IMR-90 (cell line): ENCODE data around the gene FHIP1A. TPM values are rescaled to one million over a fixed set of nuclear protein-coding genes. Genes with fewer than 3 reads are reported as not detected.

Experiments used
- ATAC-seq: fragments of 200-7000 bp; cut with Tn5 transposase; 2 replicates; pipeline ENCODE4 v1.9.1; 2020; ENCODE audit warnings: low read depth, mild to moderate bottlenecking, moderate library complexity
- BruUV-seq: library from RNA; stranded (reverse); fragments of 400-500 nt; replicated peaks from 2 replicates; lab custom pipeline; 2021; lab: Mats Ljungman, UMichigan
- CTCF ChIA-PET: fragments of 300-600 bp; formaldehyde crosslinking; extraction: SDS; loops from one replicate; lab custom pipeline; 2021; ENCODE audit warnings: antibody characterized with exemption; lab: Yijun Ruan, JAX
- POLR2A ChIA-PET: fragments of 300-600 bp; sonication (Branson Sonifier 250); formaldehyde crosslinking; loops from one replicate; lab custom pipeline; 2022; ENCODE audit warnings: antibody characterized with exemption; ENCODE audit not compliant: unreplicated experiment; lab: Charles Lee
- DNase-seq: peaks from one replicate; pipeline ENCODE4 v3.0.0; 2013
- H2AFZ ChIP-seq: replicated peaks from 2 replicates; pipeline ENCODE3; 2013; ENCODE audit warnings: low read length, mild to moderate bottlenecking; ENCODE audit not compliant: poor library complexity
- H2AK5ac ChIP-seq: 2 replicates; pipeline ENCODE4 v1.6.1; 2013; ENCODE audit warnings: low read depth, low read length, inconsistent platforms
- H2AK9ac ChIP-seq: replicated peaks from 2 replicates; pipeline ENCODE3; 2013; ENCODE audit warnings: mild to moderate bottlenecking, low read depth, low read length, moderate library complexity; ENCODE audit not compliant: poor library complexity
- H2BK120ac ChIP-seq: 2 replicates; pipeline ENCODE4 v1.6.1; 2013; ENCODE audit warnings: low read depth, low read length, inconsistent platforms
- H2BK15ac ChIP-seq: 3 replicates; pipeline ENCODE4 v1.6.1; 2013; ENCODE audit warnings: low read depth, low read length, inconsistent platforms
- H2BK20ac ChIP-seq: 2 replicates; pipeline ENCODE4 v1.6.1; 2013; ENCODE audit warnings: low read depth, mild to moderate bottlenecking, inconsistent platforms, low read length, moderate library complexity
- H2BK5ac ChIP-seq: 2 replicates; pipeline ENCODE4 v1.6.1; 2013; ENCODE audit warnings: mild to moderate bottlenecking, low read depth, low read length, inconsistent platforms; ENCODE audit not compliant: poor library complexity, severe bottlenecking
- H3K14ac ChIP-seq: replicated peaks from 2 replicates; pipeline ENCODE4 v1.6.1; 2013; ENCODE audit warnings: low read depth, low read length, inconsistent platforms
- H3K18ac ChIP-seq: 2 replicates; pipeline ENCODE4 v1.6.1; 2013; ENCODE audit warnings: low read depth, low read length, control low read depth
- H3K23ac ChIP-seq: 2 replicates; pipeline ENCODE4 v1.6.1; 2013; ENCODE audit warnings: low read depth, low read length, inconsistent platforms
- H3K27ac ChIP-seq: 2 replicates; pipeline ENCODE4 v1.5.1; 2013; ENCODE audit warnings: mild to moderate bottlenecking, control low read depth, low read length; ENCODE audit not compliant: insufficient read depth
- H3K27me3 ChIP-seq: 2 replicates; pipeline ENCODE4 v1.6.1; 2013; ENCODE audit warnings: low read length; ENCODE audit not compliant: control insufficient read depth, insufficient read depth
- H3K36me3 ChIP-seq: 2 replicates; pipeline ENCODE4 v1.6.1; 2013; ENCODE audit warnings: low read length, mixed read lengths; ENCODE audit not compliant: control insufficient read depth, insufficient read depth
- H3K4ac ChIP-seq: 2 replicates; pipeline ENCODE4 v1.6.1; 2013; ENCODE audit warnings: low read depth, low read length, inconsistent platforms
- H3K4me1 ChIP-seq: 2 replicates; pipeline ENCODE4 v1.6.1; 2013; ENCODE audit warnings: low read length, mixed read lengths; ENCODE audit not compliant: control insufficient read depth, insufficient read depth
- H3K4me2 ChIP-seq: 2 replicates; pipeline ENCODE4 v1.6.1; 2013; ENCODE audit warnings: low read depth, mild to moderate bottlenecking, control low read depth, low read length, moderate library complexity
- H3K4me3 ChIP-seq: 2 replicates; pipeline ENCODE4 v1.5.1; 2013; ENCODE audit warnings: low read depth, mild to moderate bottlenecking, control low read depth, low read length, moderate library complexity; ENCODE audit not compliant: insufficient read depth
- H3K56ac ChIP-seq: 2 replicates; pipeline ENCODE4 v1.6.1; 2013; ENCODE audit warnings: low read length, inconsistent platforms; ENCODE audit not compliant: insufficient read depth; ENCODE audit errors: extremely low read depth
- H3K79me1 ChIP-seq, 2 experiments: 2 replicates each; pipeline ENCODE4 v1.6.1; 2013; ENCODE audit warnings: low read length in 2 of 2, inconsistent platforms in 1 of 2, low read depth in 1 of 2
- H3K9ac ChIP-seq: 2 replicates; pipeline ENCODE4 v1.6.1; 2013; ENCODE audit warnings: low read depth, low read length, control low read depth
- H3K9me1 ChIP-seq: 2 replicates; pipeline ENCODE4 v1.6.1; 2013; ENCODE audit warnings: low read length, inconsistent platforms; ENCODE audit not compliant: insufficient read depth
- H3K9me3 ChIP-seq: 2 replicates; pipeline ENCODE4 v1.6.1; 2013; ENCODE audit warnings: low read length; ENCODE audit not compliant: control insufficient read depth, insufficient read depth
- H4K20me1 ChIP-seq: 2 replicates; pipeline ENCODE4 v1.6.1; 2013; ENCODE audit warnings: low read length, inconsistent platforms; ENCODE audit not compliant: insufficient read depth
- H4K5ac ChIP-seq: 2 replicates; pipeline ENCODE4 v1.6.1; 2013; ENCODE audit warnings: mild to moderate bottlenecking, low read depth, low read length, control low read depth
- H4K8ac ChIP-seq, 2 experiments: 2 replicates each; pipeline ENCODE4 v1.6.1; 2013; ENCODE audit warnings: low read depth in 2 of 2, low read length in 2 of 2, control low read depth in 1 of 2, inconsistent platforms in 1 of 2
- H4K91ac ChIP-seq: 2 replicates; pipeline ENCODE4 v1.6.1; 2013; ENCODE audit warnings: low read depth, low read length, inconsistent platforms; ENCODE audit not compliant: insufficient read depth
- BHLHE40 ChIP-seq: fragments of 150-350 bp; IDR thresholded peaks from 2 replicates; pipeline ENCODE4 v1.6.1; 2016; ENCODE audit warnings: mild to moderate bottlenecking, low read depth, low read length
- CHD1 ChIP-seq: IDR thresholded peaks from 2 replicates; pipeline ENCODE4 v1.6.1; 2012; ENCODE audit warnings: low read depth, low read length, improper control_type of control experiment
- FOS ChIP-seq: fragments of 150-350 bp; IDR thresholded peaks from 2 replicates; pipeline ENCODE4 v1.6.1; 2016; ENCODE audit warnings: low read depth, low read length
- MAFK ChIP-seq: IDR thresholded peaks from 2 replicates; pipeline ENCODE4 v1.6.1; 2012; ENCODE audit warnings: low read depth, low read length, improper control_type of control experiment
- MAZ ChIP-seq: IDR thresholded peaks from 2 replicates; pipeline ENCODE4 v1.6.1; 2012; ENCODE audit warnings: low read depth, mild to moderate bottlenecking, low read length, improper control_type of control experiment, moderate library complexity, borderline replicate concordance
- NFE2L2 ChIP-seq: fragments of 150-350 bp; IDR thresholded peaks from 2 replicates; pipeline ENCODE4 v1.6.1; 2016; ENCODE audit warnings: low read depth, mild to moderate bottlenecking, low read length
- POLR2A ChIP-seq: IDR thresholded peaks from 2 replicates; pipeline ENCODE4 v1.6.1; 2012; ENCODE audit warnings: mild to moderate bottlenecking, low read depth, low read length
- RAD21 ChIP-seq: IDR thresholded peaks from 2 replicates; pipeline ENCODE4 v1.6.1; 2012; ENCODE audit warnings: low read length, improper control_type of control experiment
- RFX5 ChIP-seq: IDR thresholded peaks from 2 replicates; pipeline ENCODE4 v1.8.0; 2012; ENCODE audit warnings: low read depth, mild to moderate bottlenecking, low read length, moderate library complexity
- SMC3 ChIP-seq: fragments of 150-350 bp; IDR thresholded peaks from 2 replicates; pipeline ENCODE4 v1.6.1; 2016; ENCODE audit warnings: low read depth, mild to moderate bottlenecking, antibody characterized with exemption, low read length, moderate library complexity
- USF2 ChIP-seq: fragments of 150-350 bp; IDR thresholded peaks from 2 replicates; pipeline ENCODE4 v1.6.1; 2017; ENCODE audit warnings: mild to moderate bottlenecking, antibody characterized with exemption, low read length, low read depth
- WGBS, 2 experiments: methylation state at CpG; one replicate each; pipeline versions ENCODE4 v1.1.5 to v1.1.7; 2013; ENCODE audit warnings: missing lambda C conversion rate in 2 of 2; ENCODE audit not compliant: insufficient read length in 1 of 2; ENCODE audit errors: extremely low coverage in 2 of 2; 5-methylcytosine and 5-hydroxymethylcytosine counted together
- dilution Hi-C: fragments of 300-500 bp; cut with HindIII; formaldehyde crosslinking; loops from one replicate; pipeline ENCODE4 v1.14.3; 2018; ENCODE audit warnings: low sequenced_read_pairs; ENCODE audit not compliant: unreplicated experiment
- in situ Hi-C: fragments of 300-500 bp; cut with MboI; formaldehyde crosslinking; loops from 3 replicates; pipeline ENCODE4 v1.14.3; 2019; ENCODE audit warnings: low sequenced_read_pairs, inconsistent platforms, mixed read lengths
- intact Hi-C: fragments of 100-400 bp; cut with micrococcal nuclease; formaldehyde crosslinking; loops from 2 replicates; pipeline ENCODE4 v1.10.0; 2022
- polyA plus RNA-seq, 3 experiments: library from polyadenylated mRNA; depleted of rRNA; stranded (reverse); fragments of >200 nt; gene quantifications; 2 replicates each; pipeline ENCODE4 v1.2.3, GENCODE V29; 2012; ENCODE audit warnings: low replicate concordance in 1 of 3
- total RNA-seq: library from RNA; depleted of rRNA; stranded (reverse); fragments of >200 nt; gene quantifications from 2 replicates; pipeline ENCODE4 v1.2.3, GENCODE V29; 2012
- TF ChIP-seq, protein P1 (sequence below): fragments of 150-350 bp; IDR thresholded peaks from 2 replicates; pipeline ENCODE4 v1.6.1; 2016; ENCODE audit warnings: low read depth, mild to moderate bottlenecking, low read length, moderate library complexity, borderline replicate concordance

FHIP1A gene
- total and polyA plus RNA-seq, 2 of the 4 experiments (the other 2 are of a cell fraction): 0.02 to 0.18 TPM

GRCh38 chr4:151408630-151409469, at the start of gene FHIP1A (continued):
- TF ChIP-seq RFX5 (no peak), CHD1 (no peak), MAFK (no peak), BHLHE40 (no peak), POLR2A (no peak)

- in situ Hi-C loops: loop anchor here (10.0 kb wide), 1 partner anchor 235 kb away; no protein-coding TSS in a partner anchor
- Histone ChIP-seq H2AK5ac (no peak overlapping the region), H4K91ac (no peak overlapping the region), H3K27ac (no peak overlapping the region), H2BK15ac (no peak overlapping the region), H3K14ac (no peak overlapping the region), H3K9ac (no peak overlapping the region), H3K9me1 (no peaks in the 10 kb centered on the region), H3K4me3 (no peak overlapping the region), H3K36me3 (no peaks in the 10 kb centered on the region), H2BK5ac (no peak overlapping the region), H3K79me1 (no peaks in the 10 kb centered on the region), H3K4me2 (no peak overlapping the region), H4K5ac (no peak overlapping the region), H3K9me3 (no peaks in the 10 kb centered on the region), H3K4me1 (no peaks in the 10 kb centered on the region), H2BK120ac (no peak overlapping the region), H4K8ac (no peak overlapping the region), H3K4ac (no peak overlapping the region), H2BK20ac (no peak overlapping the region), H3K56ac (no peak overlapping the region), H4K20me1 (no peaks in the 10 kb centered on the region), H3K23ac (no peak overlapping the region), H3K27me3 (peaks cover 6% of the 10 kb centered on the region; the same call in 1 of the 2 replicates), H3K18ac (no peak overlapping the region), H2AK9ac (no peak overlapping the region), H2AFZ (no peak overlapping the region)
- dilution Hi-C loops: no loop called here
- intact Hi-C loops: no loop called here
- POLR2A ChIA-PET: no interaction called here
- CTCF ChIA-PET: no interaction called here
- ATAC-seq (no peak), DNase-seq (no peak)
- BruUV-seq: no TSS peak
- TF ChIP-seq CHD1 (no peak), FOS (no peak), NFE2L2 (no peak), MAZ (no peak), POLR2A (no peak), USF2 (no peak), MAFK (no peak), RAD21 (no peak), SMC3 (no peak)
- TF ChIP-seq, protein P1, sequence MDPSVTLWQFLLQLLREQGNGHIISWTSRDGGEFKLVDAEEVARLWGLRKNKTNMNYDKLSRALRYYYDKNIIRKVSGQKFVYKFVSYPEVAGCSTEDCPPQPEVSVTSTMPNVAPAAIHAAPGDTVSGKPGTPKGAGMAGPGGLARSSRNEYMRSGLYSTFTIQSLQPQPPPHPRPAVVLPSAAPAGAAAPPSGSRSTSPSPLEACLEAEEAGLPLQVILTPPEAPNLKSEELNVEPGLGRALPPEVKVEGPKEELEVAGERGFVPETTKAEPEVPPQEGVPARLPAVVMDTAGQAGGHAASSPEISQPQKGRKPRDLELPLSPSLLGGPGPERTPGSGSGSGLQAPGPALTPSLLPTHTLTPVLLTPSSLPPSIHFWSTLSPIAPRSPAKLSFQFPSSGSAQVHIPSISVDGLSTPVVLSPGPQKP: no peak
- WGBS, 2 experiments: no CpG with 5 or more reads among the region's 4 CpGs
Observed at GRCh38 chr4:151359576-151359975, 49.4 kb upstream of the FHIP1A start.
